ENCODE results near the gene FAM20A. TPM values are rescaled to one million over a fixed set of nuclear protein-coding genes. Genes with fewer than 3 reads are reported as not detected.

Gene FAM20A
- total RNA-seq, 6 experiments from 2014 or later, result not detected

DNA sequence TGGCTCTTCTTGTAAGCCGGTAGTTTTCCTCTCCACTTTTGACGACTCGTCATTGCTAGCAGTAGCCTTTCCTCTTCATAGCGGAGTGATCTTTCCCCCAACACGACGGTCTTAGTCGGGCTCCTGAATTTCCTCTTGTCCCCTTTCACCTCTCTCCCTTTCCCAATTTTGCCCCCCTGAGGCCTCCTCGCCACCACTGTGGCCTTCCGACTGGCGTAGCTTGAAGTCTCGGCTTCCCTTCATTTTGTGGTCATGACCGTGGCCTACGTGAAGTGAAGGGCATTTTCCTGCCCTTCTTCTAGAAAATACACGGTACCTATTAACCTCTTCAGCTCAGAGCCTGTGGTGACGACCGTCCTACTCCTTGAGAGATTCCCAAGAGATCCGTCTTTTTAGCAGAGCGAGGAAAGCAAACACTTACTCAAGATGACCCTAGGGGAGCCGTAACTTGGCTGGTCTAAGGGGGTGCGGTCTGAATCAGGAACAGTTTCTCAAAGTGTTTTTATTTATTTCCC is 88.2 kb downstream of the FAM20A start:
- H3K4me3 Mint-ChIP-seq, result peak overlapping the region; percentile 98
- peak overlapping the region; percentile 98 for H3K27ac Mint-ChIP-seq
- peak; percentile 25 for DNase-seq
- no peaks in the 10 kb centered on the region for H3K9me3 Mint-ChIP-seq
- TF ChIP-seq, protein P1, sequence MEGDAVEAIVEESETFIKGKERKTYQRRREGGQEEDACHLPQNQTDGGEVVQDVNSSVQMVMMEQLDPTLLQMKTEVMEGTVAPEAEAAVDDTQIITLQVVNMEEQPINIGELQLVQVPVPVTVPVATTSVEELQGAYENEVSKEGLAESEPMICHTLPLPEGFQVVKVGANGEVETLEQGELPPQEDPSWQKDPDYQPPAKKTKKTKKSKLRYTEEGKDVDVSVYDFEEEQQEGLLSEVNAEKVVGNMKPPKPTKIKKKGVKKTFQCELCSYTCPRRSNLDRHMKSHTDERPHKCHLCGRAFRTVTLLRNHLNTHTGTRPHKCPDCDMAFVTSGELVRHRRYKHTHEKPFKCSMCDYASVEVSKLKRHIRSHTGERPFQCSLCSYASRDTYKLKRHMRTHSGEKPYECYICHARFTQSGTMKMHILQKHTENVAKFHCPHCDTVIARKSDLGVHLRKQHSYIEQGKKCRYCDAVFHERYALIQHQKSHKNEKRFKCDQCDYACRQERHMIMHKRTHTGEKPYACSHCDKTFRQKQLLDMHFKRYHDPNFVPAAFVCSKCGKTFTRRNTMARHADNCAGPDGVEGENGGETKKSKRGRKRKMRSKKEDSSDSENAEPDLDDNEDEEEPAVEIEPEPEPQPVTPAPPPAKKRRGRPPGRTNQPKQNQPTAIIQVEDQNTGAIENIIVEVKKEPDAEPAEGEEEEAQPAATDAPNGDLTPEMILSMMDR (IDR thresholded peaks at IDR 0.05), result no peak
- peaks cover 43% of the 10 kb centered on the region for H3K4me1 Mint-ChIP-seq (ENCODE audit: low read depth)
- H3K27me3 Mint-ChIP-seq (ENCODE audit: insufficient read depth), result peaks cover 3% of the 10 kb centered on the region; the same call in 1 of the 2 replicates
- peaks cover 38% of the 10 kb centered on the region for H3K36me3 Mint-ChIP-seq (ENCODE audit: low read depth)

- Mint-ChIP-seq H3K4me1 (ENCODE audit: low read depth) (peaks cover 45% of the 10 kb centered on the region), H3K27ac (peak within 1 kb of the TSS; percentile 100), H3K4me3 (peak within 1 kb of the TSS; percentile 98), H3K36me3 (ENCODE audit: low read depth) (peaks cover 32% of the 10 kb centered on the region), H3K9me3 (no peaks in the 10 kb centered on the region), H3K27me3 (ENCODE audit: insufficient read depth) (peaks cover 3% of the 10 kb centered on the region; the same call in 1 of the 2 replicates)
- TF ChIP-seq, protein P1 (IDR thresholded peaks at IDR 0.05), result peak; percentile 10; the same call in 1 of the 2 replicates
- peak; percentile 88 for DNase-seq
Observed at GRCh38 chr17:68512247-68512959, 88.8 kb downstream of the FAM20A start, which contains the start of gene PRKAR1A. PRKAR1A (plus strand) TSS chr17:68512430; CDS start chr17:68515400, 2,970 bp downstream.

DNA sequence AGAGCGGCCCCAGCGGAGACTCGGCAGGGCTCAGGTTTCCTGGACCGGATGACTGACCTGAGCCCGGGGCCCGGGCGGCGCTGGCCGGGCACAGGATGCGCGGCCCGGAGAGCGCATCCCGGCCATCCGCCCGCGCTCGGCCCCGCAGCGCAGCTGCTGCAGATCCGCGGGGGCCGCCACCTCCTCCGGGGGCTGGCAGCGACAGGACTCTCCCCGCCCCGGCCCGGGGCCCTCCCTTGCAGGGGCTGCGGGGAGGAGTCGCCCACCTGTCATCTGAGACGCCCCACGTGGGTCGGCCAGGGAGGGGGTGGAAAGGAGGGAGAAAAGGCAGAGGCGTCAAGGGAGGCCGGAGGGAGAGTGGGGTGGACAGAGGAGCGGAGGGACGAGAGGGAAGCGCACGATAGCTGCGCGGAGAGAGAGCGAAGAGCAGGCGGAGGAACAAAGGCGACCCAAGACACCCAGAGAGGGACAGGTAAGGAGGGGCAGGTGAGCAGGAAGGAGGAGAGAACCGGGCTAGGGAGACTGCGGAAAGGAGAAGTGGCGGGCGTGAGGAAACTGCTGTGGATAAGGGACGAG is 89.4 kb downstream of the FAM20A start:
- Mint-ChIP-seq H3K4me3 (peak overlapping the region; percentile 95), H3K4me1 (ENCODE audit: low read depth) (peaks cover 45% of the 10 kb centered on the region), H3K27ac (peak overlapping the region; percentile 100), H3K36me3 (ENCODE audit: low read depth) (peaks cover 26% of the 10 kb centered on the region), H3K27me3 (ENCODE audit: insufficient read depth) (peaks cover 3% of the 10 kb centered on the region; the same call in 1 of the 2 replicates), H3K9me3 (no peaks in the 10 kb centered on the region)
- DNase-seq, result peak; percentile 63
- TF ChIP-seq, protein P1 (IDR thresholded peaks at IDR 0.05), result 0 out of 2 replicates have a peak, but pooled peaks have one; percentile 4

- Mint-ChIP-seq H3K36me3 (ENCODE audit: low read depth) (peaks cover 22% of the 10 kb centered on the region), H3K4me3 (peak overlapping the region; percentile 95), H3K4me1 (ENCODE audit: low read depth) (peaks cover 44% of the 10 kb centered on the region), H3K27ac (peak overlapping the region; percentile 94), H3K9me3 (no peaks in the 10 kb centered on the region), H3K27me3 (ENCODE audit: insufficient read depth) (peaks cover 3% of the 10 kb centered on the region; the same call in 1 of the 2 replicates)
- TF ChIP-seq, protein P1 (IDR thresholded peaks at IDR 0.05), result peak; percentile 35; the same call in 1 of the 2 replicates
- DNase-seq, result no peak
Observed at GRCh38 chr17:68511254-68511670, 89.9 kb downstream of the FAM20A start.

DNA sequence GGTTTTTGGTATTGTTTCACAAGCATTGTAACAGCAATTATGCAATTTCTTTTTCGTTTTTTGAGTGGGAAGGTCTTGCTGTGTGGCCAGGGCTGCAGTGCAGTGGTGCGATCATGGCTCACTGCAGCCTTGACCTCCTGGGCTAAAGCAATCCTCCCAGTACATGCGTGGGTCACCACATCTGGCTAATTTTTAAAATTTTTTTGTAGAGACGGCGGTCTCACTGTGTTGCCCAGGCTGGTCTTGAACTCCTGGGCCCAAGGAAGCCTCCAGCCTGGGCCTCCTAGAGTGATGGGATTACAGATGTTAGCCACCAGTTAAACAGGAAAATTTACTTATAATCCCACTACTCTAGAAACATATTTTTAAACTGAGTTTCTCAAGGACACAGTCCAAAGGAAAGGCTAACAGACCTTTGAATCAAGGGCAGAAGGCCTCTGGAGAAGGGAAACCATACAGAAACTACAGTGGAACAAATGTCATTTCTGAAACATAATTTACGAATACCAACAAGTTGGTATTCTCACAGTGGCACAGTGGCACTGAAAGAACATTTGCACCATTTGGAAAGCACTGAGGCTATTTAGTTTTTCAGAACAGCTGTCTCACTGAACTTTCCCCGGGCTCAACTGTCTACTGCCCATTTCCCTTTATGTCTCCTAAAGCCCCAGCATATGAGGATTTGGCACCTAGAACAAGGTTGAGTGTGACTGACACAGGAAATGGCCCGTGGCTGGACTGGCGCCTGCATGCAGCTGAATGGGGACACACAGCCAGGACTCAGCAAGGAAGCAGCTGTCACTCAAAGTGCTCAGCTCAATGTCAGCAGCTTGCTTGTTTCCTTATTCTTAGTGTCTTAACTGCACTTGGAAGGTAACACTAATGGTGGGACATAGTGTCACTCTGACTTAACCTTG is 91.8 kb downstream of the FAM20A start:
- H3K36me3 Mint-ChIP-seq (ENCODE audit: low read depth), result peaks cover 11% of the 10 kb centered on the region
- no peak for DNase-seq
- TF ChIP-seq, protein P1 (IDR thresholded peaks at IDR 0.05), result no peak
- H3K27ac Mint-ChIP-seq, result no peak overlapping the region
- peaks cover 3% of the 10 kb centered on the region; the same call in 1 of the 2 replicates for H3K27me3 Mint-ChIP-seq (ENCODE audit: insufficient read depth)
- no peaks in the 10 kb centered on the region for H3K9me3 Mint-ChIP-seq
- no peak overlapping the region for H3K4me3 Mint-ChIP-seq
- H3K4me1 Mint-ChIP-seq (ENCODE audit: low read depth), result peaks cover 26% of the 10 kb centered on the region

All from HFFc6 (cell line).